Measurements from ENCODE around the gene ATG4D. TPM values are rescaled to one million over a fixed set of nuclear protein-coding genes. Genes with fewer than 3 reads are reported as not detected.

The ATG4D gene
- total and polyA plus RNA-seq, 2 experiments from 2014 or later = 15.1 to 55.5 TPM

DNA sequence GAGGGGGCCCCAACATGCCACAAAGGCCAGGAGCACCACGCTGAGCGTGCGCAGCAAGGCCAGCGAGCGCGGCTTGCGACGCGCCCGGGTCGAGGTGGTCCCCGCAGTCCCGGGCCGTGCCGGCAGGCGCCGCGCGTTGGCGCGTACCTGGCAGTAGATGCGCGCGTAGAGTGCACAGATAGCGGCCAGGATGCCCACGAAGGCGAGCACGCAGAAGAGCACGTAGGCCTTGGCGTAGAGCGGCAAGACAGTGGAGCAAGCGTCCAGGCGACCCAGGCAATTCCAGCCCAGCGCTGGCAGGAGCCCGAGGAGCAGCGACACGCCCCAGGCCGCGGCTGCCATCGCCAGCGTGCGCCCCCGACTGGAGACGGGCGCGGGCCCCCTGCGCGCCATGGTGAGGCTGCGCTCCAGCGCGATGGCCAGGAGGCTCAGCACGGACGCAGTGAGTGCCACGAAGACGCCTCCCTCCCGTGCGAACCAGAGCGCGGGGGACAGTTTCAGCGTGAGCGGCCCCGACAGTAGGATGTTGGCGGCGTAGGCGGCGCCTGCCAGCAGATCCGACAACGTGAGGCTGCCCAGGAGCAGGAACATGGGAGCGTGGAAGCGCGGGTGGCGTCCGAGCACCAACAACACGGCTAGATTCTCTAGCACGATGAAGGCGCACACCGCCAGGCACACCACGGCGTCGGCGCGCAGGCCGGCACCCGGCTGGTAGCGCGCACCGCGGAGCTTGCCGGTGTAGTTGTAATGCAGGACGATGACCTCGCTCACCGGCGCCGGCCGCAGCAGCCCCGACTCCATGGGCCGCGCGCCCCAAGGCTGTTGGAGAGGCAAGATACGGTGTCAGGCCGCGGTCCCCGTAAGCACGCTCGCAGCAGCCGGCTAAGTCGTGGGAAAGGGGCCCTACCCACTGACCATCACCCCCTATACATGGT is 29.2 kb upstream of the ATG4D start (continued):
- no peak for TF ChIP-seq ZNF462 (CRISPR knock-in tag; IDR thresholded peaks at IDR 0.05)

- ATAC-seq = no peak
- no peaks in the 10 kb centered on the region; the same call in 2 of the 3 replicates for H3K36me3 Mint-ChIP-seq (ENCODE audit: low read depth)
- no peaks in the 10 kb centered on the region for H3K79me2 ChIP-seq (replicated peaks; ENCODE audit: insufficient read depth)
- H3K4me3 ChIP-seq = no peak overlapping the region
- H3K4me3 Mint-ChIP-seq = peak overlapping the region; percentile 2; the same call in 2 of the 3 replicates
- peaks cover 25% of the 10 kb centered on the region for H3K4me1 Mint-ChIP-seq
- H3K4me2 ChIP-seq = no peak overlapping the region
- H4K20me1 ChIP-seq (replicated peaks; ENCODE audit: insufficient read depth) = 0 out of 2 replicates have a peak, but pooled peaks cover 8% of the 10 kb centered on the region
- peaks cover 21% of the 10 kb centered on the region; the same call in 1 of the 2 replicates for H3F3A ChIP-seq (replicated peaks; ENCODE audit: low read depth)
- no peak overlapping the region for H3K27ac ChIP-seq (ENCODE audit: low read depth)
- TF ChIP-seq ZNF114 (CRISPR knock-in tag; IDR thresholded peaks at IDR 0.05) (no peak), REST (IDR thresholded peaks at IDR 0.05; ENCODE audit: unreplicated experiment) (no peak), EZH2 (IDR thresholded peaks at IDR 0.05; ENCODE audit: low read depth, unreplicated experiment) (no peak), ETS1 (IDR thresholded peaks at IDR 0.05) (no peak), JUNB (IDR thresholded peaks at IDR 0.05; ENCODE audit: unreplicated experiment) (no peak)
- H3K27me3 Mint-ChIP-seq (ENCODE audit: insufficient read depth, low read depth, poor library complexity) = peaks cover 65% of the 10 kb centered on the region
- H3K36me3 ChIP-seq (ENCODE audit: insufficient read depth) = no peaks in the 10 kb centered on the region
- H3K4me1 ChIP-seq (ENCODE audit: insufficient read depth) = peaks cover 16% of the 10 kb centered on the region
- H2AFZ ChIP-seq = no peak overlapping the region
- peaks cover 85% of the 10 kb centered on the region for H3K27me3 ChIP-seq (ENCODE audit: insufficient read depth)
- no peaks in the 10 kb centered on the region; the same call in 2 of the 3 replicates for H3K9me3 Mint-ChIP-seq
- no peaks in the 10 kb centered on the region for H3K9me2 ChIP-seq (ENCODE audit: insufficient read depth)
- DNase-seq (ENCODE audit: low spot score) = no peak
- no peak overlapping the region for H3K27ac Mint-ChIP-seq
These were observed 27.7 kb upstream of the ATG4D start for GRCh38 chr19:10516064-10516385.

Measured in GM23338 (cell line).